Measurements from ENCODE around the gene SLC9C2.

Gene SLC9C2

DNA sequence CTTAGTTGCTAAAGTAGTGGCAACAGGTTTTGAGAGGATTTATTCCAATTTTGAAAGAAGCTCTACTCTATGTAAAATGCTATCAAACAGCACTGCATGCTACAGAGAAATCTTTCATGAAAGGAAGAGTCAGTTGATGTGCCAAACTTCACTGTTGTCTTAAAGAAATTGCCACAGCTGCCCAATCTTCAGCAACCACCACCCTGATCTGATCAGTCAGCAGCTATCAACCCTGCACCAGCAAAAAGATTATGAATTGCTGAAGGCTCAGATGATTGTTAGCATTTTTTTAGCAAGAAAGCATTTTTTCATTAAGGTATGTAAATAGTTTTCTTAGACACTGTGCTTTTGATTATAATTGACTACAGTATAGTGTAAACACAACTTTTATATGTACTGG lies 49.6 kb downstream of the SLC9C2 start:
- in situ Hi-C loops (cut with HindIII; ENCODE audit: low sequenced_read_pairs) = no loop called here
- TF ChIP-seq, protein P1, sequence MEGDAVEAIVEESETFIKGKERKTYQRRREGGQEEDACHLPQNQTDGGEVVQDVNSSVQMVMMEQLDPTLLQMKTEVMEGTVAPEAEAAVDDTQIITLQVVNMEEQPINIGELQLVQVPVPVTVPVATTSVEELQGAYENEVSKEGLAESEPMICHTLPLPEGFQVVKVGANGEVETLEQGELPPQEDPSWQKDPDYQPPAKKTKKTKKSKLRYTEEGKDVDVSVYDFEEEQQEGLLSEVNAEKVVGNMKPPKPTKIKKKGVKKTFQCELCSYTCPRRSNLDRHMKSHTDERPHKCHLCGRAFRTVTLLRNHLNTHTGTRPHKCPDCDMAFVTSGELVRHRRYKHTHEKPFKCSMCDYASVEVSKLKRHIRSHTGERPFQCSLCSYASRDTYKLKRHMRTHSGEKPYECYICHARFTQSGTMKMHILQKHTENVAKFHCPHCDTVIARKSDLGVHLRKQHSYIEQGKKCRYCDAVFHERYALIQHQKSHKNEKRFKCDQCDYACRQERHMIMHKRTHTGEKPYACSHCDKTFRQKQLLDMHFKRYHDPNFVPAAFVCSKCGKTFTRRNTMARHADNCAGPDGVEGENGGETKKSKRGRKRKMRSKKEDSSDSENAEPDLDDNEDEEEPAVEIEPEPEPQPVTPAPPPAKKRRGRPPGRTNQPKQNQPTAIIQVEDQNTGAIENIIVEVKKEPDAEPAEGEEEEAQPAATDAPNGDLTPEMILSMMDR (IDR thresholded peaks at IDR 0.05; ENCODE audit: low read depth, low read length, missing control alignments) = no peak

DNA sequence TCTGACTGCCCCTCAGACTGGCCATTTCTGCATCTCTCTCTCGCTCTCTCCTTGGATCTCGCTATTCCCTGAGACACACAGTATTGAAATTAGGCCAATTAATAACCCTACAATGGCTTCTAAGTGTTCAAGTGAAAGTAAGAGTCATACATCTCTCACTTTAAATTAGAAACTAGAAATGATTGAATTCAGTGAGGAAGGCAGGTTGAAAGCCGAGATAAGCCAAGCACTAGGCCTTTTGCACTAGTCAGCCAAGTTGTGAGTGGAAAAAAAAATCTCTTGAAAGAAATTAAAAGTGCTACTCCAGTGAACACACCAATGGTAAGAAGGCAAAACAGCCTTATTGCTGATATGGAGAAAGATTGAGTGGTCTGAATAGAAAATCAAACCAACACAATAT lies 51.2 kb downstream of the SLC9C2 start:
- DNase-seq (ENCODE audit: low read depth) = no peak
- in situ Hi-C loops (cut with HindIII; ENCODE audit: low sequenced_read_pairs) = no loop called here
- TF ChIP-seq, protein P1 (IDR thresholded peaks at IDR 0.05; ENCODE audit: low read depth, low read length, missing control alignments) = no peak
- H3K4me3 ChIP-seq (ENCODE audit: low read depth, low read length) = no peak overlapping the region

More for the DNA sequence above, 49.6 kb downstream of the SLC9C2 start:
- no peak overlapping the region for H3K4me3 ChIP-seq (ENCODE audit: low read depth, low read length)
- no peak for DNase-seq (ENCODE audit: low read depth)

DNA sequence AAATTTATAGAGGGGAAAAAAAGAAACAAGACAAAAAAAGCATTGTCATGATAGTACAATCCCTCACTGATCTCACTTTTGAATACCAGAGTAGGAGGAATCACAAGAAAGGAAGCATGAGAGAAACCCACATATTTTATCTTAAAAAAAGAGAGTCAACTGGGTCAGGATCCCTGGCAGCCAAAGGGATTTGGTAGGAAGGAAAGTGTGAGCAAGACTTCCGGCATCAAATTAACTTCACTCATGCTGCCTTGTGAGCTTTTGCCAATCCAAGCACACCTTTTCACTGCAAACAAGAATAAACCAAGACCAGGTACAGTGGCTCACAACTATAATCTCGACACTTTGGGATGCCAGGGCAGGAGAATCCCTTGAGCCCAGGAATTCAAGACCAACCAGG lies 53.1 kb downstream of the SLC9C2 start:
- TF ChIP-seq, protein P1 (IDR thresholded peaks at IDR 0.05; ENCODE audit: low read depth, low read length, missing control alignments) = no peak
- DNase-seq (ENCODE audit: low read depth) = no peak
- in situ Hi-C loops (cut with HindIII; ENCODE audit: low sequenced_read_pairs) = no loop called here
- no peak overlapping the region for H3K4me3 ChIP-seq (ENCODE audit: low read depth, low read length)

DNA sequence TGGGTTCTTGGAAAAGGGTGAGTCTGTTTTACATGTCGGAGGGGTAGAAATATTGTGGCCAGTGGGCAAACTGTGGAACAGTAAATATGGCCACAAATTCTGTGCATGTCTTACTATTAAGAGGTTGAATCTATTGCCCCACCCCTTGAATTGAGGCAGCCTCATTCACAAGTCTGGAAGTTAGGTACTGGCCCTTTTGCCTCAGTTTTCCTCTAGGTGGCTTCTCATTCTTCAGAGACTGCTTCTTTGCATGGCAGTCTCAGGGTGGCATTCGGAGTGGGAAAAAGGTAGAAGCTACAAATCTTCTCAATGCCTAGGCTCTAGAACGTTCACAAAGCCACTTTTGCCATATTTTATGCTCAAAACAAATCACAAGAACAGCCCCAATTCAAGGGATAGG lies 57.2 kb downstream of the SLC9C2 start:
- TF ChIP-seq, protein P1 (IDR thresholded peaks at IDR 0.05; ENCODE audit: low read depth, low read length, missing control alignments) = no peak
- in situ Hi-C loops (cut with HindIII; ENCODE audit: low sequenced_read_pairs) = no loop called here
- DNase-seq (ENCODE audit: low read depth) = no peak
- H3K4me3 ChIP-seq (ENCODE audit: low read depth, low read length) = no peak overlapping the region

DNA sequence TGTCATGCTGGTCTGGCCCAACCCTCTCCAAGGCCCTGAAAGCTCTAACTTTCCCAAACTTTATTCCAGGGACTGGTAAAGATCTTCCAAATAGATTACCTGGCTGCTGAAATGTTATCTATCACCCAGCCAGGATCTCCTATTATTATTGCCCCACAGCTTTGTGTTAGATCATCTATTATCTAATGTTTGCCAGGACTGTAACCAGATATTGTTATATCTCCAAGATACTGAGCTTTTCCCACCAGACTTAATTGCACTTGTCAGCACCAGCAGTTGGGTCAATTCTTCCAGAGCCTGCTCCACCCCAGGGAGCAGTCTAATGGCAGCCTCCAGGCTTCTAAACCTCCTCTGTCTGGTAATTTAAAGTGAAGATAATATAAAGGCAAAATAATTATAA lies 66.6 kb downstream of the SLC9C2 start:
- in situ Hi-C loops (cut with HindIII; ENCODE audit: low sequenced_read_pairs) = no loop called here
- TF ChIP-seq, protein P1 (IDR thresholded peaks at IDR 0.05; ENCODE audit: low read depth, low read length, missing control alignments) = no peak

DNA sequence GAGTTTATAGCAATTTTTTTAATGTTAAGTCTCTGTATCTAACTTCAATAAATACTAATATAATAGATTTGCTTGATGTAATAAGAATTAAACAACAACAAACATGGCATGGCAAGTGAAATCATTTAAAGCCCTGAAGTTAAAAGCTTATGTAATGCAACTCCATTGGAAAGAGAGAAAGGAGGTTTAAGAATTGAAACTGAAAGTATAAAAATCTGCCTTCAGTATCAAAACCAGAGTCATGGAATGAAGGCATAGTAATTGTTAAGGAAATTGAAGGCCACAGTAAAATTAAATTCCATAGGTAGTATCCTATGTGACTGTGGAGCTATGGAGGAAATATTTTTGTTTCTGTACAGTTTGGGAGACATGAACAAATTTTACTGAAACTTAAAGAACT lies 70.6 kb downstream of the SLC9C2 start:
- TF ChIP-seq, protein P1 (IDR thresholded peaks at IDR 0.05; ENCODE audit: low read depth, low read length, missing control alignments) = no peak
- no peak for DNase-seq (ENCODE audit: low read depth)
- in situ Hi-C loops (cut with HindIII; ENCODE audit: low sequenced_read_pairs) = no loop called here
- no peak overlapping the region for H3K4me3 ChIP-seq (ENCODE audit: low read depth, low read length)

More for the DNA sequence above, 66.6 kb downstream of the SLC9C2 start:
- no peak for DNase-seq (ENCODE audit: low read depth)
- H3K4me3 ChIP-seq (ENCODE audit: low read depth, low read length) = no peak overlapping the region

Measured in astrocyte of the cerebellum (primary cell).